Pulmonary artery endothelial cell (primary cell): Measurements from ENCODE around the gene MCF2. TPM values are rescaled to one million over a fixed set of nuclear protein-coding genes. Genes with fewer than 3 reads are reported as not detected.
"Not testable (repeated sequence)": the region's sequence is repeated elsewhere in the genome, so short reads cannot be mapped to it uniquely, and the experiment has no call there.

Experiments
- DNase-seq: peaks from one replicate; pipeline ENCODE4 v3.0.0-alpha.2; 2011; ENCODE audit warnings: low read depth, low spot score
- total RNA-seq: library from RNA; depleted of rRNA; stranded (reverse); fragments of >200 nt; gene quantifications from 2 replicates; pipeline ENCODE4 v1.2.3, GENCODE V29; 2014

The MCF2 gene, protein sequence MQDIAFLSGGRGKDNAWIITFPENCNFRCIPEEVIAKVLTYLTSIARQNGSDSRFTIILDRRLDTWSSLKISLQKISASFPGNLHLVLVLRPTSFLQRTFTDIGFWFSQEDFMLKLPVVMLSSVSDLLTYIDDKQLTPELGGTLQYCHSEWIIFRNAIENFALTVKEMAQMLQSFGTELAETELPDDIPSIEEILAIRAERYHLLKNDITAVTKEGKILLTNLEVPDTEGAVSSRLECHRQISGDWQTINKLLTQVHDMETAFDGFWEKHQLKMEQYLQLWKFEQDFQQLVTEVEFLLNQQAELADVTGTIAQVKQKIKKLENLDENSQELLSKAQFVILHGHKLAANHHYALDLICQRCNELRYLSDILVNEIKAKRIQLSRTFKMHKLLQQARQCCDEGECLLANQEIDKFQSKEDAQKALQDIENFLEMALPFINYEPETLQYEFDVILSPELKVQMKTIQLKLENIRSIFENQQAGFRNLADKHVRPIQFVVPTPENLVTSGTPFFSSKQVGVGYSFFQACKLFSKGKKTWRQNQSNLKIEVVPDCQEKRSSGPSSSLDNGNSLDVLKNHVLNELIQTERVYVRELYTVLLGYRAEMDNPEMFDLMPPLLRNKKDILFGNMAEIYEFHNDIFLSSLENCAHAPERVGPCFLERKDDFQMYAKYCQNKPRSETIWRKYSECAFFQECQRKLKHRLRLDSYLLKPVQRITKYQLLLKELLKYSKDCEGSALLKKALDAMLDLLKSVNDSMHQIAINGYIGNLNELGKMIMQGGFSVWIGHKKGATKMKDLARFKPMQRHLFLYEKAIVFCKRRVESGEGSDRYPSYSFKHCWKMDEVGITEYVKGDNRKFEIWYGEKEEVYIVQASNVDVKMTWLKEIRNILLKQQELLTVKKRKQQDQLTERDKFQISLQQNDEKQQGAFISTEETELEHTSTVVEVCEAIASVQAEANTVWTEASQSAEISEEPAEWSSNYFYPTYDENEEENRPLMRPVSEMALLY
- 0.07 TPM in 1 of 2 replicates, not detected in the other for total RNA-seq

DNA sequence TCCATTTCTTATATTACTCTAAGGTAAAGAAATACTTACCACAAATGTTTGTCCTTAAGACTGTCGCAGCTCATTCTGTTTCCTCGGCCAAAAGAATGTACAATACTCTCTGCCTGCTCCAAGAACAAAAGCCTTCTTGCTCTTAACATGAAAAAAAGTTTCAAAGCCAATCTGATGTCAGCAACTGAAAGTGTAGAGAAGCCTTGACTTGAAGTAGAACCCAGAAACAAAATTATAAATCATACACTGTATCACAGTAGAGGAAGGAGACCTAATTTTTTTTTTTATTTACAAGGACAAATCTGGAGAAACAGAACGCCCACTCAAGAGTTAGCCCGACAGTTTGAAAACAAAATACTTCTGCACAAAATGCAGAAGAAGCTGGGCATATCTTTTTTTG, at the start of gene MCF2:
Gene MCF2 (minus strand): TSS at position 101 of the 400 bp plus-strand sequence. CDS start 56,423 bp downstream, outside the sequence.
- DNase-seq, result no peak

- DNase-seq, result no peak
Measured at GRCh38 chrX:139751053-139751452, 43.1 kb upstream of the MCF2 start.

DNA sequence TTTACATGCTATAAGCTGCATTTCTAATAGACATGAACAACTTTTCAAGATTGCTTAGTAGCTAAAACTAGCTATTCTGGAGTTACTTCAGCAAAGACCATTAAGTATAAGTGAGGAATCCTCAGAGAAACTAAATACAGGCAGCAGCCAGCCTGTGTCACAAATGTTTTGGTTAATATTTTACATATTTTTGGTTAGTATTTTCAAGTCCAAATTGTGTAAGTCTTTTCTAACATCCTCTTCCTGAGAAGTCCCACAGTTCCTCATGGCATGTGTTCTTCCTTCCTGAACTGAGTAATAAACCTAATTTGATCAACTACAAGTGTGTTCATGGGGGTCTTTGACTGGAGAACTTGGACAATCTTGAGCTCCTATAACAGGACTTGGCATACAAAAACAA, 42.4 kb upstream of the MCF2 start:
- no peak for DNase-seq

- no peak for DNase-seq
Measured at GRCh38 chrX:139739138-139739537, 31.2 kb upstream of the MCF2 start.

DNA sequence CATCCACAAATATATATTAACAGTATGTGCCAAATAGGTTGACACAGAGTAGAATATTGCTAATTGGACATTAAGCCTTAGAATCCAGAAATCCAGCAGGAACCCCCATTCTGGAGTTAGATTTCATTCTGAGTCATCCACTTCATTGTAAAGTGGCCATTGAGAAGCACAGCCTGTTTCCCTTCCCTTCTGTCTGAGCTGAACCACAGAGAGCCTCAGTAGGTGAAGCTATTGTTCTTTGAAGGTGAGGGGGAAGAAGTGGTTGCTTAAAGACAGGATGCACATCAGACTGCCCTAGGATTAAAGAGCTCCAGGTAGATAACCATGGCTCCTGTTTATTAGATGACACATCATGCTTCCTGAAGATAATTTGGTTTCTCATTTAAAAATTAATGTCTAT, 30.6 kb upstream of the MCF2 start:
- DNase-seq, result no peak

- no peak for DNase-seq
Measured at GRCh38 chrX:139736151-139736550, 28.2 kb upstream of the MCF2 start.

- no peak for DNase-seq
Measured at GRCh38 chrX:139734996-139735395, 27.0 kb upstream of the MCF2 start.

GRCh38 chrX:139725720-139726119, 17.8 kb upstream of the MCF2 start:
- no peak for DNase-seq

- DNase-seq, result no peak
Measured at GRCh38 chrX:139724626-139725025, 16.7 kb upstream of the MCF2 start.

GRCh38 chrX:139720979-139721378, 13.0 kb upstream of the MCF2 start:
- no peak for DNase-seq

DNA sequence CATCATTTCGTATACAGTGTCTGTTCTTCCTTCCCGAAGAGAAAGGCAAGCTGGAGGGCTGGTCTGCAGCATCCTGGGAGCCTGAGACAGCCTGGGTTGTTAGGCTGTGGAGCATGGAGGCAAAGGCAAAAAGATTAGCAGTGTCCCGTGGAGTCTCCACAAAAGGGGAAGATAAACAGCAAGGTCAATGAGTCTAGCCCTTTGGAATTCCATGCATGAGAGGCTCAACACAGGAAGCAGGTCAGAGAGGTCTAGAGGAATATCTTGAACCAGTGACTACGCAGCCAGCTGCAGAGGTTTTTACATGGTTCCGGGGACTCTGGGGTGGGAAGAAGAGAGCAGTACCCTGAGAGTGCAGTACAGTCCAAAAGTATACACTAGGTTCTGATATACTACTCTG, 12.2 kb upstream of the MCF2 start:
- DNase-seq, result no peak

DNA sequence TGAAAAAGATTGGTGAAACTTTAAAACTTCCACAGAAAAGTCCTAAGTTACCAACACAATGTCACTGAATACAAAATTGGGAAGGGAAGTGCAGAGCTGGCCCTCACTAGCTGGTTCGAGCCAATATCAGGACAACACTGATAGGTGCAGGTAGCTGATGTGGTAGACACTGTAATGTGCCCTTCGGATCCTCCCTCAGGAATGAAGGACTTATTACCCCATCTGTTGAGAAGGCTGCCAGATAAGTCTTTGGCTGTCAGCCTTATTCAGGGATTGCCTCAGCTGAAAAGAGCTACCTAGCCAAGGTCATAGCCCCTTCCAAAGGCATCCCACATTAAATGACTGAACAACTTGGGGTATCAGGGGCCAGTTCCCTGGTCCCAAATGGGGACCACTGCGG, 5.3 kb downstream of the MCF2 start:
- DNase-seq, result no peak

- DNase-seq, result no peak
Measured at GRCh38 chrX:139692908-139693307, 15.1 kb downstream of the MCF2 start.

GRCh38 chrX:139692506-139692849, 15.5 kb downstream of the MCF2 start:
- DNase-seq, result no peak

DNA sequence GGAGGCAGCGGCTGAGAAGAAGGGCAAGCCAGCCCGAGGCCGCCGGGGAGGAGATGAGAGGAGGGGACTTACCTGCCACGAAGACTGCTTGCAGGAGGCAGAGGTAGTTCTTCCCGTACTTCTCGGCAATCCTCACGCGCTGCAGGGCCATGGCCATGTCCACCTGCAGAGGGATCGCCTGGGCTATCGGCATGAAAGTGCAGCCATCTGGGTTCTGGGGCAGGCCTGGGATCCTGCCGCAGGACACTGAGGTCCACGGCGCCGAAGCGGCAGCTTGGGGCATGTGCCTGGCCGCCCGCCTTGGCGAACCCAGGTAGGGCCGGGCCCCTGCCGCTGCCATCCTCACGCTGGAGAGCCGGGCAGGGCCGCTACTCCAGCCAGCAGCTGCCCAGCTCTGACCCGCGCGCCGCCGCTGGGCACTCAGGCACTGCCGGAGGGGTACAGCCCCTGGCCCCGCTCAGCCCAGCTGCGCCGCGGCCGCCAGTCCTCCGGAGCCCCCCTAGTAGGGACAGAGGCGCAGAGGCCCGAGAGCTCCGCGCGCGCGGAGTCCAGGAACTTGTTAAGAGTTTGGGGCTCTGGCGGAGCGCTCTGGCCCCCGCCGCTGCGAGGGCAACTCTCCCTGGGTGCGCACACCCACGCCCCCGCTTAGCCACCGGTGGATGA, 16.0 kb downstream of the MCF2 start:
- DNase-seq, result no peak

DNA sequence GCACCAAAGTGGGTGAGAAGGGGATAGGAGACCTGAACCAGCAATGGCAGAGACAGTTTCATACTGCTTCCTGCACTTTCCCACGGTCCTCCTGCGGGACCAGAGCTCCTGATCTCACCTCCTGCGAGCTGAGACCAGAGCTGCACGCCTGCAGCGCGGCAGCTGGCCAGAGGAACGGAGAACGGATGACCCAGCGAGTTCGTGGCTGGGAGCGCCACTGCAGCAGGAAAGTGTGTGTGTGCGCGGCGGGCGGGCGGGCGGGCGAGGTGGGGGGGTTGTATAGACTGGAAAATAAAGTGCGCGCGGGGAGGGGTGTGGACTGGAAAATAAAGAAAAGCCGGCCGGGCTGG, 16.5 kb downstream of the MCF2 start:
- no peak for DNase-seq

GRCh38 chrX:139685175-139685574, 22.8 kb downstream of the MCF2 start:
- DNase-seq, result not testable (repeated sequence)

DNA sequence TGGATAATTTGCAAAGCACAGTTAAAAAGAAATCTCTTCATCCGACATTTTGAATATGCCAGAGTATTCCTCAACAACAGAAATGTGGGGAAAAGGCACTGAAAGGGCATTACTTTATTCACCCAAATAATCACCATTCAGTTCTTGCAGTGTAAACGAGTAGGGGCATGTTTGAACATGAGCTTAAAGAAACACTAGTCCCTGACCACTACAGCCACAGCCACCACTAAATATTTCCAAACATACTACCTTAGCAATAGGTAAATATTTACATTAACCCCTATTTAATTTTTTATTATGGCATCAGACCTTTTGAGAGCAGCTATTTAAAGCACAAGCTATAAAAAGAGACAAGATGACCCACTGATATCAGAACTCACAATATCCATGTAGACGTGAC, 27.6 kb downstream of the MCF2 start:
- no peak for DNase-seq

GRCh38 chrX:139647597-139647996, 60.4 kb downstream of the MCF2 start:
- DNase-seq, result no peak

- no peak for DNase-seq
Measured at GRCh38 chrX:139642241-139642927, 65.6 kb downstream of the MCF2 start.

DNA sequence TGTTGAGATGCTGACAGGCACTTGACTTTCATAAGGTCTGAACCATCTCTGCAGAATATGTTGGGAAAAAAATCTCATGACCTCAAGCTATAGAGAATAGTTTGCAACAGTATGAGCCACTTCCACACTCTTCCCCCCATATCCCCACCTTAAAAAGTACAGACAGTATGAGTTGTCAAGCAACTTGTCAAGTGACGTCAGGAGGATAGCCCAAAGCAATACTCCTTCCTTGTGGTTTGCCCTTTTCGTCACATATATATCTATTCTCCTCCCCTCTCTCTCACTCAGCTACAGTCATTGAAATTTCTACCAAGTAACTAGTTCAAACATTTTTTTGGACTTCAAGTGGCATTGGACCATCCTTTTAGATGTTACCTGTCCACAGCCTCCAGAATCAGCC, 67.7 kb downstream of the MCF2 start:
- no peak for DNase-seq
